UCSD-AML1 (cell line): ENCODE results near the gene CTIF.
A peak's percentile ranks its signal among the peaks of the same experiment; 100 is the strongest.

ENCODE experiments used
- DNase-seq: peaks from one replicate; lab custom pipeline; 2025; ENCODE audit not compliant: unreplicated experiment; lab: John Stamatoyannopoulos, UW

The CTIF gene

DNA sequence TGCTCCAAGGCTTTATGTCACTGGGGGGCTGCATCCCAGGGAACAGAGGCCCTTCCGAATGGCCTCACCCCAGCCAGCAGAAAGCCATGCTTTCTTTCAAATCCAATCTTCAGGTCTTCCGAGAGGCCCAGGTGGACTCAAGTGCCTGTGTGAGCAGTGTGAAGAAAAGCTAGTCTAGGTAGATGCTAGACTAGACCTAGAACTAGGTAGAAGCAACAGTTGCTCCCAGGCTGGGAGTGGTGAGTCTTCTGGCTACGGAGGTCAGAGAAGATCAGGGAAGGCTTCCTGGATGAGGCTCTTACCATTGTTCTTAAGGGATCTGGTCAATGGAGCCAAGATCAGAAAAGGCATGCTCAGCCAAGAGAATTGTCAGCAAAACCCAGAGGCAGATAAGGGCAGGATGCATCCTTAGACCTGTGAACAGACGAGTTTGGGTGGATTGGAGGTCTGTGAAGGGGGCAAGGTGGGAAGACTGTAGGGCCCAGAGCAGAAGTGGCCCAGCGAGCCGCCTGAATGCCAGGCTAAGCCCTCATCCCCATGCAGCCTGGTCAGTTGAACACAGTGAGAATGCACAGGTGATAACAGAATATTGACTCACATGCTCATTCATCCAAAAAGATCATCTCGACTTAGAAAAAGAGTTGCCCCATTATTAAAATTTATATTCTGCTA is 301.1 kb downstream of the CTIF start:
- no peak for DNase-seq

DNA sequence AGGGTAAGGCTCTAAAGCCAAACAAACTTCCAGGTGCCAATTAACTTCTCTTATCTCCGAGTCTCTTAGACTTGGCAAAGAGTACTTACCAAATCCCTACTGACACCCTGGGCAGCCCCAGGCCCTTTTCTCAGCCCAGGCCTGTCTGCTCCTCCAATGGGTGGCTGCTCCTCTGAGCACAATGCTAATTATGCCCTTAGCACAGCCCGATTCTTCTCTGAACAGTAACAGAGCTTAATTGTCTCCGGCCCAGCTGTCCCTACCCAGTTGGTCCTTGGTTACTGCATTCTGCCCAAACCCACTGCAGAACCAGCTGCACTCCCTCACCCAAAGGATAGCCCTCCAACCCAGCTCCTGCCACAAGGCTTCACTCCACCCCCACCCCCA is 301.7 kb downstream of the CTIF start:
- DNase-seq = no peak

DNA sequence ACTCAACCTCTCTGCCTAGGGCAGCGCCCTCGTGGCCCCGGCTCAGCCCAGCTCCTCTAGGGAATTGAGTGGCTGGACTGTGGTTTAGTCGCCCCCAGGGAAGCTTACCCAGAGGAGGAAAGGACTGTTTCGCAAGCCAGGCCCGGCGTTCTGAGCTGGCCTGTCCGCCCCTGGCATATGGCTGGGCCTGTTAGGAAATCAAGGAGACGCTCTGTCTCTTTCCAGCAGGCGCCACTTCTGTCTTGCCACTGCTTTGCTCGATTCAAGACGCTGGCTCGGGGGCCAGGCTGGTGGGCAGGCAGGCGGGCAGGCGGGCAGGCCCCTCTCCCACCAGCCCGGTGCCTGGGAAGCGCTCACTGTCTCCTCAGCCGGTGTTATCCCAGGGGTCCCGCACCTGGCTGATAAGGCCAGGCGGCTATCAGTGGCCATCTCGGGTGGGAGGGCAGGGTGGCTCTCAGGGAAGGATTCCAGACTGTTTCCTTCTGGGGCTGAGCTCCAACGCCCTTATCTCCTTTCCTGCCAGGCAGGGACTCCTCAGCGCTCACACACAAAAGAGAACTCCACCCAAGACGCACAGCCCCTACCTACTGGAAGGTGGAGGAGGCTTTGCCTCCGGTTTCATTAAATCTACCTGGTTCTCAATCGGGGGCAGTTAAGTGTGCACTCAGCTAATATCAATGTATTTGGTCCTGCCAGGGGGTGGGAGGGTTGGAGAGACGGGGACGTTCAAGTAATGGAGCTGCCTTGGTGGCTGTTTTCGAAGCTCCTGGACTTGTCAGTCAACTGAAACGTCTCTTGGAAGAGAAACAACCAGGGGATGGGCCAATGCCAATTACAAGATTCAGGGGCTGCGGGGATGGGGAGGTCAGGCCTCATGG is 302.8 kb downstream of the CTIF start:
- DNase-seq = peak; percentile 43

DNA sequence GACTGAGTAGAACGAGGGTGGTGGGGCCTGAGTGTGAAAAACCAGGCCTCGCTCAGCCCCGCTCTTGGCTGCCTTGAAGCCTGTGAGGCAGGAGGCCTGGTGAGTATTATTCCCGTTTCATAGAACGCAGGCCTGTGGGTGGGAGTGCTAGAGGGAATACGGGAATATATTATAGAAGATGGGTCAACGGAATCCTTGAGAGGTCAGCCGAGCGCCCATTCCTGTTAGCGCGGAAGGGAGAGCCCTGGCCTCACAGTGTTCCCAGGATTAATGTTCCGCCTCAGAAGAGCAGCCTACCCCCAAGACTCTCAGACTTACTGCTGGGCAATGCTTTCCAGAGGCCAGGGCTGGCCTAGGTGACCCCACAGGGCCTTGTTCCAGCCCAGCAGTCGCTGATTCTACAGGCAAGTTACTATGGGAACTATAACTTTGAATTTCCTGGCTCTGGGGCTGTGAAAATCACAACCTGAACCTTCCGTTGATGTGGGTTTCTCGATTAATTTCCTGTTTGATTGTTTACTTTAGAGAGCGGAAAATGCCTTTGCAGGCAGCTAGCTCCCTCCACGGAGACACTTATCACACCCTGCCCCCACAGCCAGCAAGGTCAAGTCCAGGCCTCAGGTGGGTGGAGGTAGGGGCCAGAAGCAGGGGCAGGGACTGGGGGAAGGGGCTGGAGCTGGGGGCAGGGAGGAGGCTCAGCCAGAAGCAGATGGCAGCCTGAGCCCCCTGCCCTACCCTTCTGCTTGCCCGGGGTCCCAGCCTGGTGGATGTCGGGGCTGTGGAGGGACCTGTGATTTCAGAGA is 303.6 kb downstream of the CTIF start:
- DNase-seq = no peak

DNA sequence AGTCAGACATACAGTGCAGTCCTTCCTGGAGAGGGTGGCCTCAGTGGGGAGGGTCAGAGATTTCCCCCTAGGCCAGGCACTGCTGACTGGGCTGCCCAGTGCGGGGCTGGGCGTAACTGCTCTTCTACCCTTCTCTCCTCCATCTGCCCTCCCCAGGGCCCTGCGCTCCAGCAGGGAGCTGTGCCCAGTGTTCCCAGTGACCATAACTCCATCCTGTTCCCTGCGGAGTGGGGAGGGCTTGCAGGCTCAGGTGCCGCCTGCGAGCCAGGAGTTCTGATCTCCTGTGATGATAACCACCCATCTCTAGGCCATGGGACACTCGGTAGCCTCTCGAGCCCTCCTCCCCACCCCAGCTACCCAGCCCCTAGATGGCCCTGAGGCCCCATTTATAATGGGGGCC is 304.3 kb downstream of the CTIF start:
- DNase-seq = no peak

DNA sequence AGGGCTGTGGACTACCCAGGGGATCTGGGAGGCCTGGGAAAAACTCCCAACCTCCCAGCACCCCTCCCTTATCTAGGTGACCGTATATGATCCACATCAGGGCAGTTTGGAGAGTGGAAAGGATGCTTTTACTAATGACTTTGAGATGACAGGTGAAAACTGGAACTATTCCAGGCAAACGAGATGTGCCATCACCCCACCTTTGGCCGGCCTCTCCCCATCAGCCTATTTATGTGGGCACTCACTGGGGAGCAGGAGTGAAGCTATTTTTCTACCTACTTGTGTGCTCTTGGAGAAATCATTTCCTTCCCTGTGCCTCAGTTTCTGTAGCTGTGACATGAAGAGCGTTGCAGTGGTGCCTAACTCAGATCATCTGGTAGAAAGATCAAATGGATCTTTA is 304.8 kb downstream of the CTIF start:
- no peak for DNase-seq

DNA sequence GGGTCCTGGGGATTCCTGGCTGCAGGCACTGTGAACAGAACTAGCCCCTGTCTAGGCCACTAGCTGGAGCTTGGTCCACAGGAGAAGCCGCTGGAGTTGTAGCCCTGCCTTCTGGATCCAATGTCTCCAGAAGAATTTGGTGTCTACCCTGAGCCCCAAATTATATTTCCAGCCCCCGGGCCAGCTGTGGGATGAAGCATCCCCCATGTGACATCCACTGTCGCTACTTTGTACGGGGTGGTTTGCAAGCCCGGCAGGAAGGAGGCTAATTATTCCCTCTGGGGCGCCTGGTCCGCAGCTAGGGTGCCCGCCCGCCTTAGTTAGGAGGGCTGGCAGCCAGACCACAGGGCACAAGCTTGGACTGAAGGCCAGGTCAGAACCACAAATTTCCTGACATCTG is 305.4 kb downstream of the CTIF start:
- no peak for DNase-seq

DNA sequence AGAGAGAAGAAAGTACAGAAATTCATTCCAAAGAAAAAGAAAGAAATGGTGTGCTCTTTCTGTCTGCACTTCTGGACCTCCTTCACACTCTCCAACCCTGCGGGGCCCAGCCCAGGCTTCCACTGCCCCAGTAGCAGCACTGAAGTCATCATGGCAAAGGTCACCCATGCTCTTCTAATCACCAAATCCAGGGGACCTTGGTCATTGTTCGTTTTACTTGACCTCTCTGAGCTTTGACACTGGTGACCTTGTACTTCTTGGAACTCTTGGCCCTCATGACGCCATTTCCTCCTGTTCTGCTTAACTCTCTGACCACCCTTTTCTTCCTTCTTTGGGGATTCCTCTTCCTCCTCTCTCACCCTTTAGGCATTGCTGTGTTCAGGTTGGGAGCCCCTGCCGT is 306.3 kb downstream of the CTIF start:
- DNase-seq = no peak

DNA sequence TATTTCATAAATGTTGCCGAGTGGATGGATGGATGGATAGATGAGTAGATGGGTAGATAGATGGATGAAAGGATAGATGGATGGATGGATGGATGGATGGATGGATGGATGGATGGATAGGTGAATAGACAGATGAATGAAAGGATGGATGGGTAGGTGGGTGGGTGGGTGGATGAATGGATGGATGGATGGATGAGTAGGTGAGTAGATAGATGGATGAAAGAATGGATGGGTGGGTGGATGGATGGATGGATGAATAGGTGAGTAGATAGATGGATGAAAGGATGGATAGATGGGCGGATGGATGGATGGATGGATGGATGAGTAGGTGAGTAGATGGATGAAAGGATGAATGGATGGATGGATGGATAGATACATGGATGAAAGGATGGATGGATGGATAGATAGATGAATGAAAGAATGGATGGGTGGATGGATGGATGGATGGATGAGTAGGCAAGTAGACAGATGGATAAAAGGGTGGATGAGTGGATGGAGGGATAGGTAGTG is 307.6 kb downstream of the CTIF start:
- DNase-seq = no peak

DNA sequence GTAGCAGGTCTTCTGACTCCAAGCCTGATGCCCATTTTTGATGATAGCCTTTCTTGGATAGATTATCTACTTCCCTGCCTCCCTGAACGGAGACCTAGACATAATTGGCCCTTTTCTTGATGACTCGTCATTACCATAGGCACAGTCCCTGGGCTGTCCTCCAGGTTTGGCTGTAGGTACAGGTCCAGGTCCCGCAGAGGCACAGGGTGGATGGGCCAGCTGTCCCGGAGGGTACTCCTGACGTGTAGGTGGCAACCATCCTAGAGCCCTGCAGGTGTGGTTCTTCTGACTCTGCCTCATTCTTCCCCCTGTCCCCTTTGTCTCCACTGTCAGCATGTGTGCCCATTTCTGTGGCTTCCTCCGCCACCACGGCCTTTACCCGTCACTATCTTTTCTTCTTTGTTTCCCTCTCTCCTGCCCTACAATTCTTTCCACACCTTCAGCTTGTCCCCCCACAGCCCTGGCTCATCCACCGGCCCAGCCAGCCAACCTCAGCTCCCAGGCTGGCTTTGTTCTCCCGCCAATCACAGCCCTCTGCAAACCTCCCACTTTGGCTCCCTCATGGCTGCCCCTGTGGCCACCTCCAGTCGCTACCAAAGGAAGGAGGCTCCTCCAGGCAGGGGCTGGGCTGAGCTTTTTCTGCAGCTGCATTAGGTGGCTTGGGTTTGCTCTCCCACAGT is 309.1 kb downstream of the CTIF start:
- no peak for DNase-seq

DNA sequence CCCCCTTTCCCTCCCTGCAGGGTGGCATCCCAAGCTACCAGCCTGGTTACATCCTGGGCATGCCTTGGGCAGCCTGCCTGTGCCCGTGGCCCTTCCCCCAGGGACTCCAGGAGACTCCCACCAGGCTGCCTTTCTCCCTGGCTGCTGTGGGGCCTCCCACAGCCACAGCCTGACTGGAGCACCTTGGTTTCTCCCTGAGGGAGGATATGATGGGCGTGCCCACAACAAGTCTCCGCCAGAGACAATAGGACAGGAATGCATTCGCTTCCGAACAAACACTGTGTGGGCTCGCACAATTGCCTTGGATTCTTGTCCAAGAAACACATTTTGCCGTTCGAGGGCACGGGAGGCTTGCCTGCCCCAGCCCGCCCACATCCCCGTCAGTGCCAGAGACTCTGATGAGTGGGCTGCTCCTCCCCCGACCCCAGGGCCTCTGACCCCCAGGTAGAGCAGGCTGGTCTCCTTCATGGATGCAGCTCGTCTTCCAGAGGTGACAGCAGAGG is 309.9 kb downstream of the CTIF start:
- DNase-seq = no peak

DNA sequence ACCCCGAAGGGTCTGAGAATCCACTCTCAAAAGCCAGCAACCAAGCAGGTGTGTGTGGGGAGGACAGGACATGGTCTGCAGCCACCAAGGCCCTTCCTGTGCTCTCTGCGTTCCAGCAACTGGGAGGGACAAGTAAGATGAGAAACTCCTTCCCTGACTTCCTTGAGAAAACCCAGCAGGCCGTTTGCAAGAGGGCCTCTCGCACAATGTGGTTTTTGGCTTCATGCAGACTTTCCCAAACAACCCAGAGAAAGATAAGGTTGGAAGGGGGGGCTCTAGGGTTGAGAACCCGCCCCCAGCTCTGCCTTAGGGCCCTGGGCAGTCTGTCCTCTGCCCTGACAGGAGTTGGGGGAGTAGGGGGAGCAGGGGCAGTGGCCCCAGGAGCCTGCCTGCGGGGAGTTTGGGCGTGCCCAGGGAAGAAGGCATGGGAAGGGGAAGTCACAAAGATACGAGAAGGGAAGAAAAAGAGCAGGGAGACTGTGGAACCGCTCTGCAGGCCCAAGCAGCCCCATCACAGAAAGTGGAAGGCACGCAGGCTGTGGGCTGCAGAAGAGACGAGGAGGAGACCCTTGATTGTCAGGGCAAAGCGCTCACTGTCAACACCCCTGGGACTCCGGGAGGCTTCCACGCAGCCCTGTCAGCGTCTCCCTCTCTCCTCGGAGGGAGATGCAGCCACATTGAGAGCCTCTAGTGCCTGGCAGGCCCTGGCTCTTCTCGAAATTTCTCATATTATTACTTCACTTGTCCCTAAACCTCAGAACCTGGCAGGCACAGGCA is 312.2 kb downstream of the CTIF start:
- DNase-seq = peak; percentile 64

DNA sequence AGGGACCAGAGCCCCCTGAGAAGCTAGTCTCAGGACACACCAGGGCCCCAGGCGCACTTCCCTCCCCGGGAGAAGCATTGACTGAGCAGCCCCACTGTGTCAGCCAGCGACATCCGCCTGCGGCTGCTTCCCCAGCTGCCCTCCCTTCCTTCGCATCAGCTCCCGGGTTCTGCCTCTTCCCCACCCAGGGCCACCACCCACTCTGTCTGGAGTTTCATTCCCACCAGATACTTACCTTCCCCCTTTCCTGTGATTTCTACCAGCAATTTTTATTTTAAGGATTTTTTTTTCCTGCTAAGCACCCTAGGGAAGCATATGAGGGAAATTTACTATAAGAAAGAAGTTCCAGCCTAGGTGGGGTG is 312.7 kb downstream of the CTIF start:
- DNase-seq = peak; percentile 73

DNA sequence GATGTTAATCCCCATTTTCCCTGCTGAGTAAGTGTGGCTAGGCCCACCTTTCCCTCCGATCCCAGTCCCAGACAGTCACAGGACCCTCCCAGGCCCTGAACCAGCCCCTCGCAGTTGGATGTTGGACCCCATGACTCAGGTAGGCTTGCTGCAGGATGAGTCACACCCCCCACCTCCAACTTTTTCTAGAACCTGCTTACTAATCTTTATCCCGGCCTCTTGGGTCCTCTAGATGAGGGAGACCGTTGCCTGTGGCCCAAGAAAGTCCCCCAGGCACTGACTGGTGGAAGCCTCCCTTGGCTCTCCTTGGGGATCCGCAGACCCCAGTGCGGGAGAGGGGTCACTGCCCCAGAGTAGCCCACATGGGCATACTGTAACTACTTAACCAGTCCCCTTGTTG is 313.5 kb downstream of the CTIF start:
- DNase-seq = no peak

DNA sequence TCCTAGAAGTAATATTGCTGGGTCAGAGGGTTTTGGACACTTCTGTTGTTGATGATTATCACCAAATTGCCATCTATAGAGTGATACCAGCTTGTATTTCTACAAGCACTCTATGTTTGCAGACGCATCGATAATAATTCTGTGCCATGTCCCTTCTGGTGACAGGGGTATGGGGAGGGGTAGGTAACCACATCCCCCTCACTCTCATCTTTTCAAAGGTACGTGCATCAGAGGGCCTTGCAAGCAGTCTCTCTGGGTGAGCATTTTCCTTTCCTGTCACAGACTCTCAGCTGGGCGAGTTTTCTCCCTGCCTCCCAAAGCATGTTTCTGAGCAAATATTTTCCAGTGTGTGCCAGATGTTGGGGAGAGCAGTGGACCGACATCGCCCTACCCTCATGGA is 314.0 kb downstream of the CTIF start:
- DNase-seq = no peak

DNA sequence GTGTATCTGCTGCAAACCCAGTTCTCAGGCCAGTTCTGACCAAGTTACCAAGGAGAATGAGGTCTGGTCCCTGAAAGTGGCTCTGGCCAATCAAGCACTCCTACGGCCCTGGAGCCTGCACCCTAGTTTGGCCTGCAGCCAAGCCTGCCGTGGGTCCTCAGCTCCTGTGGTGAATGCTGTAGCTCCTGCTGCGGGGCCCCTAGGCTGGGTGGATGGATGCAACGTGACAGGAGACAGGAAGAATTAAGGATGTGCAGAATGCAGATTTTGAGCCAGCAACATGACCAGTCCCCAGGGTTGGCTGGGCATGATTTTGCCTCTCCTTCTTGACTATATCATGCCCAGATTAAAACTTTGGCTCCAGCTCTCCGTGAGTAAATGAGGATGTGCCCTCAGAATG is 314.8 kb downstream of the CTIF start:
- no peak for DNase-seq

DNA sequence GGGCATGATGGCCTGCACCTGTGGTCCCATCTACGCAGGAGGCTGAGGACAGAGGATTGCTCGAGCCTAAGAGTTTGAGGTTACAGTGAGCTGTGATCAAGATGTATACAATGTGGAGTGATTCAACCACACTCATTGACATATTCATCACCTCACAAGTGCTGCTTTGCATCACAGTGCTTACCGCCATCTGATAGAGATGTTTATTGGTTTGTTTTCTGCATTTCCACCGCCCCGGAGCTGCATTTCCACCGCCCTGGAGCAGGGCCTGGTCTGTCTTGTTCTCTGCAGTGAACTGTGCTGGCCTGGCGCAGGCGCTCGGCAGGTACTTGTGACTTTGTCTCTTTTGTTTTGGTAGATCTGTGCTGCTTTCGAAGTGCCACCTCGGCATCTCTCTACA is 315.9 kb downstream of the CTIF start:
- DNase-seq = no peak

DNA sequence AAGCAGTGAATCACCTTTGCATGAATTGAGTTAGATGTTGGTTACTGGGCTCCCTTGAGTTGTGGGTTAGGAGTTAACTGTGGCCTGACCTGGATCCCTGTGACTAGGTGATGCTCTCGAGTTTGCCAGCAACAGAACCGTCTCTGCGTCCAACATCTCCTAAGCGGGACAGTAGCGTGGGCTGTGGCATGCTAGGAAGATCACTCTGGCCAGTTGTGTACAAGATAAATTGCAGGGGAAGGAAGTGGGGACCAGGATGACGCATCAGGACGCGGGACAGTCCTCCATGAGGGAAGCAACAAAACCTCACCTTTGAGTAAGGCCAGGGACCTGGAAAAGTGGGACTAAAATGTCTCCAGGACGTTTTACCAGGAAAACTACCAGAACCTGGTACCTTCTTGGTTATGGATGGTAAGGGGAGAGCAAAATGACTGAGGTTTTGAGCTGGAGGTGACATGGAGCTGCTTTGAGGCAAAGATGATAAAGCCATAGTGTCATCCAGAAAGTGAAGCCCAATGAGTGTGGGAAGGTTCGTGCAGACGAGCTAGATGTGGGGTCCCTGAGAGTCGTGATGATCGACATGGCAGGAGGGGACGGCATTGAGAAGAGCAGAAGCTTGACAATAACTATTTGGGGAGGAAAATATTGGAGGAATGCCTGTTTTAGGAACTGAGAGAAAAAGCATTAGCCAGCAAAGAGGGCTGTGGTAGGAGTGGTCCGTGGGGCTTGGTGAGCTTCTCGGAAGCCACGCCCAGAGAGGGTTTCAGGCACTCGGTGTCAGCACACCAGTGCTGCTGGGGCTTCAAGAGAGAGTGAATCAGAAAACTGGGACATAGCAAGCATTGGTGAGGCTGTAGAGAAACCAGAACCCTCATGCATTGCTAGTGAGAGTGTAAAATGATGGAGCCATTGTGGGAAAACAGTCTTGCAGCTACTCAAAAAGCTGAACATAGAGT is 316.9 kb downstream of the CTIF start:
- DNase-seq = no peak
